ENCODE results near the gene KCNE5. TPM values are rescaled to one million over a fixed set of nuclear protein-coding genes. Genes with fewer than 3 reads are reported as not detected.

KCNE5 gene
- total and polyA plus RNA-seq, 12 donors, result 0.20 to 0.67 (median 0.26) TPM; not detected in 2

- Histone ChIP-seq H3K9me3 (no peaks in the 10 kb centered on the region), H3K4me1 (no peaks in the 10 kb centered on the region), H3K4me3 (no peak overlapping the region), H3K27me3 (peaks cover 0 to 11% (median 0%) of the 10 kb centered on the region in 7 donors), H3K36me3 (peaks cover 0 to 9% (median 0%) of the 10 kb centered on the region in 9 donors), H3K27ac (no peak overlapping the region)
- peak in 6 of 9 donors; percentile 27 to 53 (median 44) for TF ChIP-seq CTCF (IDR thresholded peaks at IDR 0.05)
- 22 to 25% methylated on average over 3 of the region's 3 CpGs for WGBS, 2 donors
- intact Hi-C loops (cut with DNase I), result loop anchor here in 2 of 10 donors (2.0 to 10.0 kb wide), 2 partner anchors 148 to 150 kb away; partner anchors contain the start of gene GUCY2F (in 1 of the 2)
- DNase-seq (no peak), ATAC-seq (peak in 1 of 8 donors; percentile 29)
These were observed 10.2 kb upstream of the KCNE5 start for GRCh38 chrX:109635146-109635545.

- DNase-seq, result no peak
- Histone ChIP-seq H3K9me3 (no peaks in the 10 kb centered on the region), H3K4me1 (no peaks in the 10 kb centered on the region), H3K36me3 (no peaks in the 10 kb centered on the region), H3K4me3 (no peak overlapping the region), H3K27ac (no peak overlapping the region), H3K27me3 (peaks cover 0 to 11% (median 0%) of the 10 kb centered on the region in 7 donors)
- TF ChIP-seq CTCF (IDR thresholded peaks at IDR 0.05), result peak; percentile 13 to 55 (median 46)
- ATAC-seq, result no peak
- intact Hi-C loops (cut with DNase I), result loop anchor here in 9 of 10 donors (2.0 to 10.0 kb wide), 3 partner anchors 146 to 148 kb away; partner anchors contain the start of gene GUCY2F (in 1 of the 9)
- 51 to 53% methylated on average over 5 of the region's 5 CpGs for WGBS, 2 donors
These were observed 8.0 kb upstream of the KCNE5 start for GRCh38 chrX:109632906-109633504.

GRCh38 chrX:109629310-109629709 is 4.3 kb upstream of the KCNE5 start:
- Histone ChIP-seq H3K4me3 (no peak overlapping the region), H3K4me1 (no peaks in the 10 kb centered on the region), H3K36me3 (no peaks in the 10 kb centered on the region), H3K9me3 (no peaks in the 10 kb centered on the region), H3K27me3 (peaks cover 0 to 18% (median 0%) of the 10 kb centered on the region in 7 donors), H3K27ac (no peak overlapping the region)
- intact Hi-C loops (cut with DNase I), result no loop called here
- DNase-seq (no peak), ATAC-seq (no peak)
- WGBS, 2 donors, result 33 to 35% methylated on average over 3 of the region's 3 CpGs
- no peak for TF ChIP-seq CTCF (IDR thresholded peaks at IDR 0.05)

- ATAC-seq, result peak in 2 of 8 donors; percentile 33 to 54
- 60 to 68% methylated on average over 4 of the region's 4 CpGs for WGBS, 2 donors
- Histone ChIP-seq H3K4me3 (no peak overlapping the region), H3K4me1 (no peaks in the 10 kb centered on the region), H3K27me3 (peaks cover 0 to 23% (median 0%) of the 10 kb centered on the region in 7 donors), H3K9me3 (no peaks in the 10 kb centered on the region), H3K36me3 (no peaks in the 10 kb centered on the region), H3K27ac (no peak overlapping the region)
- DNase-seq, result no peak
- intact Hi-C loops (cut with DNase I), result no loop called here
- no peak for TF ChIP-seq CTCF (IDR thresholded peaks at IDR 0.05)
These were observed 1.7 kb upstream of the KCNE5 start for GRCh38 chrX:109626637-109627036.
